Endothelial cell of hepatic sinusoid (primary cell): Measurements from ENCODE around the gene LAIR2.

Source experiments
- in situ Hi-C: cut with HindIII; loops from 2 replicates; pipeline ENCODE4 v1.10.0; 2017; ENCODE audit warnings: low sequenced_read_pairs

Gene LAIR2

DNA sequence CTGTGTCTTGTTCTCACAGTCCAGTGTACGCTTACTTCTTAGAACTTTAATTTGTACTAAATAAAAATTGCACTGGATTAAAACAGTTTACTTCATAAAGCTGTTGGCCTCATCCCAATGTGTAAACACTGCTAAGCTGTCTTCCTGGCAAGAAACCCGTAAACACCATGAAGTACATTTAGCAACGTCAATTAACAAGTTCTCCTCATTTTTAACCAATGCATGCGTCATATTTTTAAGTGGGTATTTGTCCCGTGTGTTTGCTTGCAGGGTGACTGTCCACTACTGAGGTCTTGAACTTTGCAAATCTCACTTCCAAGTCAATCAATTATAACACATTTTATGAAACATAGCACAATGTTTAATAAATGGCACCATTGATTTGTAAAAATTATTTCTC is 28.2 kb downstream of the LAIR2 start:
- in situ Hi-C loops: no loop called here

- in situ Hi-C loops: no loop called here
These were observed 29.9 kb downstream of the LAIR2 start for GRCh38 chr19:54532528-54532927.

GRCh38 chr19:54533476-54533875 is 30.8 kb downstream of the LAIR2 start:
- in situ Hi-C loops: no loop called here

GRCh38 chr19:54534156-54534555 is 31.5 kb downstream of the LAIR2 start:
- in situ Hi-C loops: no loop called here

DNA sequence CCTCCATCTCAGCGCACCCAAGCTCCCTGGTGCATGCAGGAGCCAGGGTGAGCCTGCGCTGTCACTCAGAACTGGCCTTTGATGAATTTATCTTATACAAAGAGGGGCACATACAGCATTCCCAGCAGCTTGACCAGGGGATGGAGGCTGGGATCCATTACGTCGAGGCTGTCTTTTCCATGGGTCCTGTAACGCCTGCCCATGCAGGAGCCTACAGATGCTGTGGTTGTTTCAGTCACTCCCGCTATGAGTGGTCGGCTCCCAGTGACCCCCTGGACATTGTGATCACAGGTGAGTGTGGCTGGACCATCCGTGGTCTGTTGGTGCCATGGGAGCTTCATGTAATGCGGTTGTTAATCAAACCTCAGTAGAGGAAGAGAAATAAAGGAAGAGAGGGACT is 33.0 kb downstream of the LAIR2 start:
- in situ Hi-C loops: no loop called here

GRCh38 chr19:54536956-54537355 is 34.3 kb downstream of the LAIR2 start:
- in situ Hi-C loops: no loop called here

DNA sequence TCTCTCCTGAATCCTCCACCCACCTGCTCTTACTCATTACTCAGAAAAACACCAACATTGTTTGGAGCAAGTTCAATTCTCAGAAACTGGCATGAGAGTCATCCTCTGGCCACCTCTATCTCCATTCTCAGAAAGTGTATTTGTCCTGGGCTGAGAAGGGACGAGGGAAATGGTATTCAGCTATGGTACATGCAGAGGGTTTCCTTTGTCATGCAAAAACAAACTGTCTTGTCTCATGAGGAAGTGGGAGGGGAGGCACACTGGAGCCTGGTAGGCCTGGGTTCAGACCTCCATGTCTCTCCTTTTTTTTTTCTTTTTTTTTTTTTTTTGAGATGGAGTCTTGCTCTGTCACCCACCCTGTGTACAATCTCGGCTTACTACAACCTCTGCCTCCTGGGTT is 39.1 kb downstream of the LAIR2 start:
- in situ Hi-C loops: no loop called here

DNA sequence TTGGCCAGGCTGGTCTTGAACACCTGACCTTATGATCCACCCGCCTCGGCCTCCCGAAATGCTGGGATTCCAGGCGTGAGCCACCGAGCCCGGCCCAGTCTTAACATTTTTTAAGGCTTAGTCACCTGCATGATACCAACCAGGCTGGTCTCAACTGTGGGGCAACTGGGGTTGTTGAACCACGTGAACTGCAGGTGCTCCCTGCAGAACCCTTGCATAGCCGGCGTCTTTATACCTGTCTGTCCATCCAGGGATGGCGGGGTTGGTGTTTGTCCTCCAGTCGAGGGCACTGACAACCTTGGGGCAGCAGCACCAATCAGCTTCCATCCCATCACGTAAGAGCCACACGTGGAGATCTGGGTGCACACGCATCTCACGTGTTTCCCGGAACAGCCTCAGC is 46.2 kb downstream of the LAIR2 start:
- in situ Hi-C loops: no loop called here

GRCh38 chr19:54549224-54549623 is 46.6 kb downstream of the LAIR2 start:
- in situ Hi-C loops: no loop called here

- in situ Hi-C loops: no loop called here
These were observed 48.7 kb downstream of the LAIR2 start for GRCh38 chr19:54551293-54551692.

DNA sequence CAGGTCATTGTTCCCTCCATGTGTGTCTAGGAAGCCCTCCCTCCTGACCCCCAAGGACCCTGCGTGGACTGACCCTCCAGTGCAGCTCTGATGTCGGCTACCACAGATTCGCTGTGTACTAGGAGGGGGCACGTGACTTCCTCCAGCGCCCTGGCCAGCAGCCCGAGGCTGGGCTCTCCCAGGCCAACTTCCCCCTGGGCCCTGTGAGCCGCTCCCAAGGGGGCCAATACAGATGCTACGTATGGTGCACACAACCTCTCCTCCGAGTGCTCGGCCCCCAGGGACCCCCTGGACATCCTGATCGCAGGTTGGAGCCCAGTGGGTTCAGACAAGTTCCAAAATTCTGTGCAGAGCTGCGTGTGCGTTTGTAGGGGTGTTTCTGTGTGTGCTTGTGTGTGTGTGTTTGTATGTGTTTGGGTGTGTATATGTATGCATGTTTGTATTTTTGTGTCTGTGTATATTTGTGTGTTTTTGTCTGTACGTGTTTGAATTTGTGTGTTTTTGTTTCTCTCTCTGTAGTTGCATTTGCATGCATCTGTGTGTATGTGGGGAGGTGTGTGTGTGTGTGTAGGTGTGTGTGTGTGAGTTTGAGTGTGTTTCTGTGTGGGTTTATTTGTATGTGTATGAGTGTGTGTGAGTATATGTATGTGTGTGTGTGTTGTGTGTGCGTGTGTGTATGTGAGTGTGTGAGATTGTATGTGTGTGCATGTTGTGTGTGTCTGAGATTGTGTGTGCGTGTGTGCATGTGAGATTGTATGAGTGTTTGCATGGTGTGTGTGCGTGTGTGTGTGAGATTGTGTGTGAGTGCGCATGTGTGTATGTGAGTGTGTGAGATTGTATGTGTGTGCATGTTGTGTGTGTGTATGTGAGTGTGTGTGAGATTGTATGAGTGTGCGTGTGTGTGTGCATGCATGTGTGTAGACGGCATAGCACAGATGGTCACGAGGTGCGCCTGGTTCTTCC is 49.6 kb downstream of the LAIR2 start:
- in situ Hi-C loops: no loop called here

GRCh38 chr19:54552913-54553310 is 50.3 kb downstream of the LAIR2 start:
- in situ Hi-C loops: no loop called here

GRCh38 chr19:54554006-54554405 is 51.4 kb downstream of the LAIR2 start:
- in situ Hi-C loops: no loop called here

DNA sequence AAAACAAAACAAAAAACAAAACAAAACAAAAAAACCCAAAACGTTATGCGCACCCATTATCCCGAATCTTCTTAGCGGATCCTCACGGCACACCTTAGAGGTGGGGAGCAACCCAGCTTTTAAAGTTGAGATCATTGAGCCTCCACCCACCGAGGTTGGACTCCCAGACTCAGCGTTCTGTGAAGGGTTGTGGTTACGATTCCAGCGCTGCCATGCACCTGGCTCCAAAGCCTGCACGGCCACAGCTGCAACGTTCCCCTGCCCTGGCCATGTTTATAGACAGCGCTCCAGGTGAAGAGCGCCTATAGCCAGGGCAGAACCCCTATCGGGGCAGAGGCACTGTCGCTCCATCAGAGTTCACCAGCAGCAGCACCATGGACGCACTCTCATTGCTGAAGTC is 52.3 kb downstream of the LAIR2 start:
- in situ Hi-C loops: no loop called here

DNA sequence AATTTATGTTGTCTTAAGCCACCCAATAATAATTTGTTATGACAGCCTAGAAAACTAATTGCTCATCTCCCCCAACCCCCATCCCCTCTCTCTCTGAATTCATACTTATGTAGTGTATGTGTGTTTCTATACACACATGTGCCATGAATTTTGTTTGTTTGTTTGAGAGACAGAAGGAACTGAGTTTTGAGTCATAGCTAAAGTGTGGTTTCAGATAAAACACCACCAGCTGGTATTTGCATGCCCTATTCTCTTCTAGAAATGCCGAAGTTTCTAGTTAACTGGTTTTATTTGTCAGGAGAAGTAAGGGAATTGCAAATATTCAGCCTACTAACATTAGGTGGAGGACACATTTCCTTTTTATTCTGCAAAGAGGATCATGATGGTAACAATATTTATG is 53.6 kb downstream of the LAIR2 start:
- in situ Hi-C loops: no loop called here

DNA sequence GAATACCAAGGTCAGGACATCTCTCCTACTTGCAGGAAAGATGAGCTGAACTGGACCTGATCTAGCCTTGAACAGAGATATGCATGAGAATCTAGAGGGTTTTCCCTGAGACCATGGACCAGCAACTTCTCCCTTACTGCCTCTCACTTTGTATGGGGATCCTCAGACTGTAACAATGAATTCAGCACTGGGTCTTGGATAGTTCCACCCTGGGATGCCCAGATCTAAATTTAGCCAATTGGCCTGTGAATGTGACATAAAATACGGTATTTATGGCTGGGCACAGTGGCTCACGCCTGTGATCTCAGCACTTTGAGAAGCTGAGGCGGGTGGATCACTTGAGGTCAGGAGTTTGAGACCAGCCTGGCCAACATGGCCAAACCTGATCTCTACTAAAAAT is 55.7 kb downstream of the LAIR2 start:
- in situ Hi-C loops: no loop called here
